CD4-positive, alpha-beta memory T cell (primary cell): ENCODE data around the gene ACCSL. TPM values are rescaled to one million over a fixed set of nuclear protein-coding genes. Genes with fewer than 3 reads are reported as not detected.

Source experiments
- CTCF ChIA-PET: fragments of 350-600 bp; sonication (Branson Sonifier 250); formaldehyde crosslinking; loops from one replicate; lab custom pipeline; 2021; ENCODE audit warnings: inconsistent platforms; ENCODE audit not compliant: partially characterized antibody; lab: Charles Lee
- POLR2A ChIA-PET: fragments of 350-600 bp; sonication (Branson Sonifier 250); formaldehyde crosslinking; loops from one replicate; lab custom pipeline; 2021; ENCODE audit not compliant: partially characterized antibody; lab: Charles Lee
- DNase-seq, 5 donors: peaks; one replicate each; pipeline versions ENCODE4 v3.0.0 to v3.0.0-alpha.2; 2020 to 2022; ENCODE audit warnings: mixed read lengths in 1 of 5
- H3K27ac ChIP-seq: one replicate; pipeline ENCODE4 v1.7.0; 2013; ENCODE audit warnings: low read depth, low read length
- H3K27me3 ChIP-seq: 2 replicates; pipeline ENCODE4 v1.7.0; 2013; ENCODE audit warnings: mild to moderate bottlenecking, low read length, moderate library complexity; ENCODE audit not compliant: insufficient read depth
- H3K36me3 ChIP-seq: 2 replicates; pipeline ENCODE4 v1.7.0; 2013; ENCODE audit warnings: mild to moderate bottlenecking, low read length, moderate library complexity; ENCODE audit not compliant: insufficient read depth
- H3K4me1 ChIP-seq: 2 replicates; pipeline ENCODE4 v1.7.0; 2013; ENCODE audit warnings: mild to moderate bottlenecking, low read length, moderate library complexity; ENCODE audit not compliant: insufficient read depth
- H3K4me3 ChIP-seq, 2 donors: one replicate each; pipeline ENCODE4 v1.7.0; 2013; ENCODE audit warnings: low read length in 2 of 2, mild to moderate bottlenecking in 1 of 2
- H3K9me3 ChIP-seq, 2 donors: one replicate each; pipeline ENCODE4 v1.7.0; 2013; ENCODE audit warnings: low read length in 2 of 2, control low read depth in 1 of 2; ENCODE audit not compliant: control insufficient read depth in 1 of 2
- H3K27ac Mint-ChIP-seq, 7 donors: one replicate each; pipeline ENCODE4 v1.8.0; 2020 to 2021; ENCODE audit warnings: mixed read lengths in 7 of 7, mild to moderate bottlenecking in 6 of 7, inconsistent platforms in 3 of 7, moderate library complexity in 3 of 7
- H3K27me3 Mint-ChIP-seq, 2 donors: one replicate each; pipeline ENCODE4 v1.8.0; 2020 to 2021; ENCODE audit warnings: mixed read lengths in 2 of 2
- H3K36me3 Mint-ChIP-seq, 2 donors: one replicate each; pipeline ENCODE4 v1.8.0; 2020 to 2021; ENCODE audit warnings: mixed read lengths in 2 of 2, inconsistent platforms in 1 of 2, mild to moderate bottlenecking in 1 of 2
- H3K4me1 Mint-ChIP-seq, 4 donors: one replicate each; pipeline ENCODE4 v1.8.0; 2020 to 2021; ENCODE audit warnings: mixed read lengths in 4 of 4, mild to moderate bottlenecking in 1 of 4
- H3K4me3 Mint-ChIP-seq, 8 donors: one replicate each; pipeline ENCODE4 v1.8.0; 2020 to 2021; ENCODE audit warnings: mixed read lengths in 8 of 8, mild to moderate bottlenecking in 7 of 8, moderate library complexity in 6 of 8, inconsistent platforms in 3 of 8
- H3K9me3 Mint-ChIP-seq, 8 donors: one replicate each; pipeline ENCODE4 v1.8.0; 2020 to 2021; ENCODE audit warnings: mixed read lengths in 8 of 8, mild to moderate bottlenecking in 5 of 8, inconsistent platforms in 3 of 8, moderate library complexity in 1 of 8
- intact Hi-C: fragments of 100-400 bp; cut with micrococcal nuclease; formaldehyde crosslinking; loops from one replicate; pipeline ENCODE4 v1.15.1; 2023
- polyA plus RNA-seq, 2 donors: library from polyadenylated mRNA; unstranded; fragments of 300-500 nt; fragmentation: Illumina TruSeq; gene quantifications; one replicate each; pipeline ENCODE4 v1.2.3, GENCODE V29; 2021
- total RNA-seq, 2 experiments: library from RNA; stranded (reverse); gene quantifications; one replicate each; pipeline ENCODE4 v1.2.3, GENCODE V29; 2021

The ACCSL gene
- total and polyA plus RNA-seq, 4 experiments from 2014 or later = not detected

DNA sequence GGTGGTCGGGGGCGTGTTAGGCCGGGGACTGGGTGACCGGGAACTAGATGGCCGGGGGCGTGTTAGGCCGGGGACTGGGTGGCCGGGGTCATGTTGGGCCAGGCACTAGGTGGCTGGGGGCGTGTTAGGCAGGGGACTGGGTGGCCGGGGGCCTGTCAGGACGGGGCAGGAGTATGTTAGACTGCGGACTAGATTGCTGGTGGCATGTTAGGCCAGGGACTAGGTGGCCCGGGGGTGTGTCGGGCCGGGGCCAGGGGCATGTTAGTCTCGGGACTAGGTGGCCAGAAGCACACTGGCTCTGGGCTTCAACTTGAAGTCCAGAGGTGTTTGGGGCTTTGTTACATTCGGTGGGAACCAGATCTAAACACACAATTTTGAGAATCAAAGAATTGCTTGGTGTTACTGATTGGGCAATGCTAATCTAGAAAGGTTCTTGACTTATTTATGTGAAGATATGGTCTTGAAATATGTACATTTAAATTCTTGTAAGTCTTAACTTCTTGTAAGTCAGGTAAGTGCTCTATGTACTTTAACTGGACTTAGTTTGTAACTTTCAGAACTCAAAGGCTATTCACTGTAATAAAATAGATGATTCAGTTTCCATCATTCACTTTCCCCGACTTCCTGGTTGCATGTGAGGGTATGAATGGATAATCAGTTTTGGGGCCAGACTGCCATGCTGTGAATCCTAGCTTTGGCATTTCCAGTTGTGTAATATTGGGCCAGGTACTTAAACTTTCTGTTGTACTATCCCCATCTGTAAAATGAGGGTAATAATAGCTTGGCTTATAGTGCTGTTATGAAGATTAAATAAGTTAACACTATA, 48.8 kb downstream of the ACCSL start:
- no peaks in the 10 kb centered on the region for H3K27me3 Mint-ChIP-seq
- peaks cover 32% of the 10 kb centered on the region for H3K4me1 ChIP-seq
- no peaks in the 10 kb centered on the region for H3K9me3 ChIP-seq
- intact Hi-C loops = no loop called here
- peak overlapping the region; percentile 61 to 70 for H3K4me3 ChIP-seq
- ChIA-PET POLR2A (no interaction called here), CTCF (interaction anchor here (0.9 to 1.2 kb wide), 2 partner anchors 9 to 27 kb away, joined by 3 to 4 read pairs; no protein-coding TSS in a partner anchor)
- H3K4me3 Mint-ChIP-seq = peak overlapping the region; percentile 87 to 92 (median 90)
- H3K36me3 ChIP-seq = no peaks in the 10 kb centered on the region
- H3K27ac Mint-ChIP-seq = peak overlapping the region in 6 of 7 donors; percentile 61 to 89 (median 82)
- H3K36me3 Mint-ChIP-seq = peaks cover 5 to 7% of the 10 kb centered on the region in 2 donors
- H3K4me1 Mint-ChIP-seq = peaks cover 28 to 56% (median 40%) of the 10 kb centered on the region in 4 donors
- H3K9me3 Mint-ChIP-seq = no peaks in the 10 kb centered on the region
- H3K27ac ChIP-seq = peak overlapping the region; percentile 58
- no peaks in the 10 kb centered on the region for H3K27me3 ChIP-seq
- DNase-seq = peak in 1 of 5 donors; percentile 1

DNA sequence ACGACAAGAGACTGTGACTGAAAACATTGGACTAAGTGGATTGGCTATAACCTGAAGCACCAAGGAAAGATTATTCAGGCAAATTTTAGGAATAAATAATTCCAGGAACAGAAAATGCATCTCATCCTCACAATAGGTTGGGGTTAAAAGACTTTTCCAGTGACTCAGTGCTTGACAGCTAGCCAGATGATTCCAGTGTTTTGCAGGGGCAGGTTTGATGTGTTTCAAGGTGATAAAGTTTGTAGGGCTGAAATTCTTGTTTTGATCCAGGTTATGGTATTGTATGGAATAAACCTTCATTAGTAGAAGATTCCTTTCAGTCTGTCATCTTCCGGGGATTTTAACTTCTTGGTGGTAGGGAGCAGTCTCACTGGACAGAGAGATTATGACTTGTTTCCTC, 50.0 kb downstream of the ACCSL start:
- H3K27me3 Mint-ChIP-seq = no peaks in the 10 kb centered on the region
- peaks cover 43% of the 10 kb centered on the region for H3K4me1 ChIP-seq
- H3K27me3 ChIP-seq = no peaks in the 10 kb centered on the region
- H3K4me1 Mint-ChIP-seq = peaks cover 34 to 67% (median 46%) of the 10 kb centered on the region in 4 donors
- H3K27ac ChIP-seq = no peak overlapping the region
- peak overlapping the region in 2 of 7 donors; percentile 8 to 55 for H3K27ac Mint-ChIP-seq
- no peaks in the 10 kb centered on the region for H3K9me3 ChIP-seq
- H3K4me3 Mint-ChIP-seq = peak overlapping the region in 6 of 8 donors; percentile 16 to 63 (median 24)
- peaks cover 0 to 2% (median 0%) of the 10 kb centered on the region in 8 donors for H3K9me3 Mint-ChIP-seq
- intact Hi-C loops = no loop called here
- H3K36me3 Mint-ChIP-seq = peaks cover 5 to 7% of the 10 kb centered on the region in 2 donors
- H3K36me3 ChIP-seq = no peaks in the 10 kb centered on the region
- ChIA-PET CTCF (interaction anchor here (0.9 kb wide), 1 partner anchor 28 kb away, joined by 4 read pairs; no protein-coding TSS in a partner anchor), POLR2A (no interaction called here)
- no peak overlapping the region for H3K4me3 ChIP-seq
- DNase-seq = no peak

DNA sequence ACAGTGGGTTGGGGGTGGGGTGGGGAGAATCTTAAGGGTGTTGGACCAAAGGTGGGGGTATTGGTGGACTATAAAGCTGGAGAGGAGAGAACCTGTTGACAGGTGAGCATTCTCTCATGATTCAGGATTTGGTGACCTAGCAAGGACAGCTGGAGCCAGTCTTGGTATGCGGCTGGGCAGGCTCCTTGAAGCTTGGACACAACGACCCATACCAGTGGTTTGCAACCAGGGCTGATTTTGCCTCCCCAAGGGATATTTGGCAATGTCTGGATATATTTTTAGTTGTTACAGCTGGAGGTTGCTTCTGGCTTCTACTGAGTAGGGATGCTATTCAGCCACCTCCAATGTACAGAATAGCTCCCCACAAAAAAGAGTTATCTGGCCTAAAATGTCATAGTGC, 53.3 kb downstream of the ACCSL start:
- no peak overlapping the region for H3K27ac ChIP-seq
- intact Hi-C loops = no loop called here
- no peak overlapping the region for H3K4me3 ChIP-seq
- H3K4me3 Mint-ChIP-seq = no peak overlapping the region
- H3K27me3 ChIP-seq = no peaks in the 10 kb centered on the region
- H3K27me3 Mint-ChIP-seq = no peaks in the 10 kb centered on the region
- H3K36me3 ChIP-seq = no peaks in the 10 kb centered on the region
- ChIA-PET POLR2A (no interaction called here), CTCF (interaction anchor here (0.8 to 10.7 kb wide), 3 partner anchors 9 to 35 kb away, joined by 3 to 135 read pairs (median 6); partner anchors contain the start of genes ACCS and EXT2)
- peaks cover 25 to 63% (median 38%) of the 10 kb centered on the region in 4 donors for H3K4me1 Mint-ChIP-seq
- peaks cover 0 to 2% (median 0%) of the 10 kb centered on the region in 8 donors for H3K9me3 Mint-ChIP-seq
- DNase-seq = no peak
- H3K27ac Mint-ChIP-seq = no peak overlapping the region
- H3K9me3 ChIP-seq = no peaks in the 10 kb centered on the region
- peaks cover 7 to 11% of the 10 kb centered on the region in 2 donors for H3K36me3 Mint-ChIP-seq
- peaks cover 28% of the 10 kb centered on the region for H3K4me1 ChIP-seq

GRCh38 chr11:44104481-44105294, 56.9 kb downstream of the ACCSL start:
- no peaks in the 10 kb centered on the region for H3K9me3 ChIP-seq
- ChIA-PET CTCF (interaction anchor here (0.8 to 10.7 kb wide), 6 partner anchors 8 to 432 kb away, joined by 3 to 135 read pairs (median 4); partner anchors contain the start of gene EXT2), POLR2A (interaction anchor here (0.9 kb wide), 1 partner anchor 9 kb away, joined by 3 read pairs; the partner anchor contains the start of gene EXT2)
- no peak overlapping the region for H3K27ac ChIP-seq
- peaks cover 13 to 25% of the 10 kb centered on the region in 2 donors for H3K36me3 Mint-ChIP-seq
- intact Hi-C loops = no loop called here
- peaks cover 0 to 2% (median 0%) of the 10 kb centered on the region in 8 donors for H3K9me3 Mint-ChIP-seq
- H3K27ac Mint-ChIP-seq = peak overlapping the region in 1 of 7 donors; percentile 20
- H3K4me1 Mint-ChIP-seq = peaks cover 13 to 40% (median 24%) of the 10 kb centered on the region in 4 donors
- H3K4me1 ChIP-seq = peaks cover 14% of the 10 kb centered on the region
- H3K4me3 Mint-ChIP-seq = no peak overlapping the region
- DNase-seq = no peak
- H3K4me3 ChIP-seq = no peak overlapping the region
- H3K36me3 ChIP-seq = peaks cover 14% of the 10 kb centered on the region
- no peaks in the 10 kb centered on the region for H3K27me3 ChIP-seq
- no peaks in the 10 kb centered on the region for H3K27me3 Mint-ChIP-seq

DNA sequence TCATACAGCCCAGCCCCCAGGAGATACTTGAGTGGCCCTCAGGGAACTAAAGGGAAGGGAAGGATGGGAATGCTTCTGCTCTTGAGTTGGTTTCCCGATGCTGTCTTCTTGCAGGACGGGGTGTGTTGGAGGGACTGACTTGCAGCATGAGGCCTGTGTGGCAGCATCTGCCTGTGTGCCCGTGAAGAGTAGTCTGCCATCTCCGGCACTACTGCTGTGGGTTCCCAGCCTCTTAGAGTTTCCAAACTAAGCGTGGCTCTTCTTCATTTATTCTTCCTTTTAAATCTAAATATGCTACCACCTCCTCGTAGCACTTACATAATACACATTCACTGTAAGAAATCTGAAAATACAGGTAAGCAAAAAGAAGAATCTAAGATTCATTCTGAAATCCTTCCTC, 60.5 kb downstream of the ACCSL start:
- intact Hi-C loops = no loop called here
- no peak overlapping the region for H3K4me3 ChIP-seq

More for the DNA sequence above, 60.5 kb downstream of the ACCSL start:
- H3K4me1 Mint-ChIP-seq = peaks cover 9 to 20% (median 11%) of the 10 kb centered on the region in 4 donors
- CTCF ChIA-PET = interaction anchor here (1.2 to 10.7 kb wide), 3 partner anchors 11 to 431 kb away, joined by 3 to 135 read pairs (median 10); partner anchors contain the start of gene EXT2
- H3K27me3 ChIP-seq = no peaks in the 10 kb centered on the region
- peaks cover 4% of the 10 kb centered on the region for H3K4me1 ChIP-seq
- peak overlapping the region in 1 of 7 donors; percentile 31 for H3K27ac Mint-ChIP-seq
- POLR2A ChIA-PET = no interaction called here
- H3K9me3 Mint-ChIP-seq = no peaks in the 10 kb centered on the region
- no peak overlapping the region for H3K27ac ChIP-seq
- H3K4me3 Mint-ChIP-seq = no peak overlapping the region
- H3K36me3 Mint-ChIP-seq = peaks cover 25 to 46% of the 10 kb centered on the region in 2 donors
- H3K27me3 Mint-ChIP-seq = no peaks in the 10 kb centered on the region
- DNase-seq = no peak
- H3K36me3 ChIP-seq = peaks cover 14% of the 10 kb centered on the region
- H3K9me3 ChIP-seq = no peaks in the 10 kb centered on the region
